DOHH2 (cell line): ENCODE results near the gene THRB.

Experiments used
- H3F3A ChIP-seq: fragments of 200-600 bp; sonication (generic), shearing (Covaris generic); 2 replicates; pipeline ENCODE4 v1.6.0; 2016; ENCODE audit warnings: antibody characterized with exemption, mild to moderate bottlenecking; ENCODE audit not compliant: control insufficient read depth, insufficient read depth
- H3K27ac ChIP-seq: fragments of 200-600 bp; sonication (generic); 2 replicates; pipeline ENCODE4 v1.5.1; 2014; ENCODE audit warnings: low read depth, mild to moderate bottlenecking, low read length, moderate library complexity
- H3K27me3 ChIP-seq: fragments of 200-600 bp; sonication (generic); 2 replicates; pipeline ENCODE4 v1.6.1; 2014; ENCODE audit warnings: mild to moderate bottlenecking, low read length, mixed read lengths; ENCODE audit not compliant: control insufficient read depth
- H3K36me3 ChIP-seq: fragments of 200-600 bp; sonication (generic); 2 replicates; pipeline ENCODE4 v1.6.1; 2014; ENCODE audit warnings: mild to moderate bottlenecking, low read length, moderate library complexity, mixed read lengths; ENCODE audit not compliant: control insufficient read depth
- H3K4me1 ChIP-seq: fragments of 200-600 bp; sonication (generic); 2 replicates; pipeline ENCODE4 v1.6.1; 2014; ENCODE audit warnings: mild to moderate bottlenecking, low read length, mixed read lengths; ENCODE audit not compliant: control insufficient read depth
- H3K4me2 ChIP-seq: fragments of 200-600 bp; sonication (generic); 2 replicates; pipeline ENCODE4 v1.6.0; 2014; ENCODE audit warnings: mild to moderate bottlenecking, low read length, moderate library complexity
- H3K4me3 ChIP-seq: fragments of 200-600 bp; sonication (generic); 2 replicates; pipeline ENCODE4 v1.5.1; 2014; ENCODE audit warnings: mild to moderate bottlenecking, low read length, mixed read lengths
- H3K79me2 ChIP-seq: fragments of 200-600 bp; sonication (generic); 2 replicates; pipeline ENCODE4 v1.6.1; 2014; ENCODE audit warnings: mild to moderate bottlenecking, low read length, mixed read lengths; ENCODE audit not compliant: control insufficient read depth
- H3K9me2 ChIP-seq: fragments of 200-600 bp; sonication (generic); replicated peaks from 2 replicates; pipeline ENCODE4 v1.6.1; 2014; ENCODE audit warnings: mild to moderate bottlenecking, low read length, mixed read lengths; ENCODE audit not compliant: control insufficient read depth
- H3K9me3 ChIP-seq: fragments of 200-600 bp; sonication (generic); 2 replicates; pipeline ENCODE4 v1.6.1; 2014; ENCODE audit warnings: antibody characterized with exemption, low read length, mixed read lengths; ENCODE audit not compliant: control insufficient read depth, insufficient read depth
- H4K20me1 ChIP-seq: fragments of 200-600 bp; sonication (generic); 2 replicates; pipeline ENCODE4 v1.6.0; 2014; ENCODE audit warnings: low read depth, mild to moderate bottlenecking, antibody characterized with exemption, low read length, moderate library complexity; ENCODE audit not compliant: control insufficient read depth, insufficient read depth
- CTCF ChIP-seq: fragments of 200-600 bp; sonication (generic); IDR thresholded peaks from one replicate; pipeline ENCODE4 v1.5.1; 2014; ENCODE audit warnings: antibody characterized with exemption, mild to moderate bottlenecking, low read depth, low read length; ENCODE audit not compliant: poor library complexity, severe bottlenecking
- EZH2phosphoT487 ChIP-seq: fragments of 200-600 bp; sonication (generic); IDR thresholded peaks from 2 replicates; pipeline ENCODE4 v1.6.1; 2017; ENCODE audit warnings: borderline replicate concordance, mild to moderate bottlenecking, antibody characterized with exemption, low read length, moderate library complexity, mixed read lengths

The THRB gene

GRCh38 chr3:24128199-24129005, 366.2 kb downstream of the THRB start:
- no peaks in the 10 kb centered on the region for H3F3A ChIP-seq
- TF ChIP-seq EZH2phosphoT487, result no peak
- no peak for TF ChIP-seq CTCF
- H4K20me1 ChIP-seq, result no peaks in the 10 kb centered on the region
- no peaks in the 10 kb centered on the region for H3K36me3 ChIP-seq
- H3K9me3 ChIP-seq, result no peaks in the 10 kb centered on the region
- H3K4me2 ChIP-seq, result no peak overlapping the region
- no peaks in the 10 kb centered on the region for H3K27me3 ChIP-seq
- H3K27ac ChIP-seq, result no peak overlapping the region
- no peaks in the 10 kb centered on the region for H3K9me2 ChIP-seq
- H3K79me2 ChIP-seq, result no peaks in the 10 kb centered on the region
- no peak overlapping the region for H3K4me3 ChIP-seq
- H3K4me1 ChIP-seq, result no peaks in the 10 kb centered on the region

GRCh38 chr3:24123596-24123995, 371.1 kb downstream of the THRB start:
- TF ChIP-seq CTCF (no peak), EZH2phosphoT487 (no peak)
- Histone ChIP-seq H3K9me3 (no peaks in the 10 kb centered on the region), H3K79me2 (no peaks in the 10 kb centered on the region), H3K4me2 (no peak overlapping the region), H3K27ac (no peak overlapping the region), H3K27me3 (no peaks in the 10 kb centered on the region), H3K36me3 (no peaks in the 10 kb centered on the region), H3F3A (no peaks in the 10 kb centered on the region), H4K20me1 (no peaks in the 10 kb centered on the region), H3K4me3 (no peak overlapping the region), H3K4me1 (no peaks in the 10 kb centered on the region), H3K9me2 (no peaks in the 10 kb centered on the region)

- no peaks in the 10 kb centered on the region for H3K79me2 ChIP-seq
- no peaks in the 10 kb centered on the region for H3K27me3 ChIP-seq
- no peaks in the 10 kb centered on the region for H3F3A ChIP-seq
- H3K36me3 ChIP-seq, result no peaks in the 10 kb centered on the region
- no peak overlapping the region for H3K4me3 ChIP-seq
- H3K9me3 ChIP-seq, result no peaks in the 10 kb centered on the region
- H3K9me2 ChIP-seq, result no peaks in the 10 kb centered on the region
- H3K27ac ChIP-seq, result no peak overlapping the region
- no peaks in the 10 kb centered on the region for H4K20me1 ChIP-seq
- H3K4me1 ChIP-seq, result no peaks in the 10 kb centered on the region
- no peak for TF ChIP-seq EZH2phosphoT487
- TF ChIP-seq CTCF, result no peak
- H3K4me2 ChIP-seq, result no peak overlapping the region
Measured at GRCh38 chr3:24120434-24120833, 374.2 kb downstream of the THRB start.
